Neural cell (in vitro differentiated cells): ENCODE measurements around the gene MED15. TPM values are rescaled to one million over a fixed set of nuclear protein-coding genes. Genes with fewer than 3 reads are reported as not detected.

Experiments
- H2AFZ ChIP-seq: fragments of 200-600, 300-800 bp; sonication (generic), shearing (Covaris generic); 2 replicates; pipeline ENCODE4 v1.6.0; 2014; ENCODE audit warnings: low read depth, mild to moderate bottlenecking, antibody characterized with exemption, low read length, moderate library complexity
- H3F3A ChIP-seq: fragments of 200-600 bp; shearing (Covaris generic); 2 replicates; pipeline ENCODE4 v1.6.1; 2016; ENCODE audit warnings: mild to moderate bottlenecking, moderate library complexity, mixed read lengths, antibody characterized with exemption, low read length; ENCODE audit not compliant: insufficient read depth, poor library complexity, severe bottlenecking
- H3K27ac ChIP-seq: fragments of 200-600, 300-800 bp; sonication (generic), shearing (Covaris generic); 2 replicates; pipeline ENCODE4 v1.5.1; 2014; ENCODE audit warnings: mild to moderate bottlenecking, low read length, moderate library complexity
- H3K27me3 ChIP-seq: fragments of 300-800, 200-600 bp; sonication (generic), shearing (Covaris generic); 2 replicates; pipeline ENCODE4 v1.6.0; 2014; ENCODE audit warnings: mild to moderate bottlenecking, low read depth, low read length, moderate library complexity; ENCODE audit not compliant: insufficient read depth
- H3K36me3 ChIP-seq: fragments of 300-800, 200-600 bp; sonication (generic), shearing (Covaris generic); 2 replicates; pipeline ENCODE4 v1.5.1; 2014; ENCODE audit warnings: mild to moderate bottlenecking, antibody characterized with exemption, low read length, moderate library complexity; ENCODE audit not compliant: insufficient read depth
- H3K4me2 ChIP-seq: fragments of 300-800, 200-600 bp; sonication (generic), shearing (Covaris generic); 2 replicates; pipeline ENCODE4 v1.6.0; 2014; ENCODE audit warnings: mild to moderate bottlenecking, low read length
- H3K4me3 ChIP-seq: fragments of 300-800, 200-600 bp; sonication (generic), shearing (Covaris generic); 2 replicates; pipeline ENCODE4 v1.5.1; 2014; ENCODE audit warnings: mild to moderate bottlenecking, low read length, moderate library complexity
- H3K79me2 ChIP-seq: fragments of 200-600 bp; shearing (Covaris generic); replicated peaks from 2 replicates; pipeline ENCODE4 v1.6.0; 2014; ENCODE audit warnings: mild to moderate bottlenecking, low read length, moderate library complexity; ENCODE audit not compliant: insufficient read depth
- H3K9ac ChIP-seq: fragments of 300-800, 200-600 bp; sonication (generic), shearing (Covaris generic); 2 replicates; pipeline ENCODE4 v1.6.1; 2016; ENCODE audit warnings: mild to moderate bottlenecking, low read length, mixed read lengths
- H3K9me2 ChIP-seq: fragments of 200-600 bp; shearing (Covaris generic); 2 replicates; pipeline ENCODE4 v1.6.1; 2016; ENCODE audit warnings: mild to moderate bottlenecking, low read length, mixed read lengths; ENCODE audit not compliant: insufficient read depth
- H3K9me3 ChIP-seq: fragments of 200-600, 300-800 bp; sonication (generic), shearing (Covaris generic); 2 replicates; pipeline ENCODE4 v1.6.1; 2016; ENCODE audit warnings: mild to moderate bottlenecking, mixed run types, low read length, moderate library complexity, mixed read lengths
- H4K20me1 ChIP-seq: fragments of 200-600 bp; shearing (Covaris generic); 2 replicates; pipeline ENCODE4 v1.6.1; 2016; ENCODE audit warnings: mild to moderate bottlenecking, mixed run types; ENCODE audit not compliant: insufficient read depth
- CTCF ChIP-seq: fragments of 450-650 bp; IDR thresholded peaks from 2 replicates; pipeline ENCODE4 v1.5.1; 2014; ENCODE audit warnings: antibody characterized with exemption, mild to moderate bottlenecking, moderate library complexity; ENCODE audit not compliant: poor library complexity, severe bottlenecking
- EP300 ChIP-seq: fragments of 450-650 bp; conservative IDR thresholded peaks from 2 replicates; pipeline ENCODE4 v1.6.1; 2014; ENCODE audit warnings: antibody characterized with exemption, mild to moderate bottlenecking, moderate library complexity; ENCODE audit not compliant: poor library complexity, severe bottlenecking
- EZH2 ChIP-seq: fragments of 200-600, 300-800 bp; shearing (Covaris generic), sonication (generic); IDR thresholded peaks from 2 replicates; pipeline ENCODE4 v1.6.1; 2014; ENCODE audit warnings: antibody characterized with exemption, low read length, borderline replicate concordance, mild to moderate bottlenecking; ENCODE audit not compliant: insufficient read depth, poor library complexity, severe bottlenecking
- MXI1 ChIP-seq: fragments of 450-650 bp; conservative IDR thresholded peaks from 2 replicates; pipeline ENCODE4 v1.6.1; 2014; ENCODE audit warnings: antibody characterized with exemption, mild to moderate bottlenecking; ENCODE audit not compliant: poor library complexity, severe bottlenecking
- POLR2AphosphoS5 ChIP-seq: IDR thresholded peaks from 2 replicates; pipeline ENCODE4 v1.6.1; 2012
- RAD21 ChIP-seq: fragments of 450-650 bp; conservative IDR thresholded peaks from 2 replicates; pipeline ENCODE4 v1.6.1; 2014; ENCODE audit warnings: antibody characterized with exemption, mild to moderate bottlenecking, moderate library complexity
- REST ChIP-seq: IDR thresholded peaks from 2 replicates; pipeline ENCODE4 v1.6.1; 2012; ENCODE audit warnings: borderline replicate concordance
- SMC3 ChIP-seq: fragments of 450-650 bp; conservative IDR thresholded peaks from 2 replicates; pipeline ENCODE4 v1.6.1; 2014; ENCODE audit warnings: antibody characterized with exemption, mild to moderate bottlenecking, moderate library complexity; ENCODE audit not compliant: poor library complexity
- TAF1 ChIP-seq: IDR thresholded peaks from 2 replicates; pipeline ENCODE4 v1.6.1; 2012; ENCODE audit warnings: low read depth
- polyA plus RNA-seq: library from polyadenylated mRNA; depleted of rRNA; stranded (reverse); fragments of >200 nt; gene quantifications from 2 replicates; pipeline ENCODE4 v1.2.3, GENCODE V29; 2014

Gene MED15
- polyA plus RNA-seq, 1 donor from 2014 or later, result 13.2 TPM

GRCh38 chr22:20508815-20509271, 1.4 kb downstream of the MED15 start:
- Histone ChIP-seq H3K4me3 (peak overlapping the region; percentile 92), H3K27ac (peak overlapping the region; percentile 19), H3K4me2 (peak overlapping the region; percentile 80), H3K9ac (peak overlapping the region; percentile 91), H3F3A (no peaks in the 10 kb centered on the region), H3K36me3 (no peaks in the 10 kb centered on the region), H2AFZ (no peak overlapping the region), H3K27me3 (no peaks in the 10 kb centered on the region), H4K20me1 (no peaks in the 10 kb centered on the region), H3K9me2 (no peaks in the 10 kb centered on the region), H3K79me2 (peaks cover 41% of the 10 kb centered on the region), H3K9me3 (no peaks in the 10 kb centered on the region)
- TF ChIP-seq EP300, result no peak
- TF ChIP-seq MXI1, result no peak
- TF ChIP-seq EZH2, result no peak

GRCh38 chr22:20509344-20510047, 2.1 kb downstream of the MED15 start:
- peak overlapping the region; percentile 91 for H3K9ac ChIP-seq
- H3K27me3 ChIP-seq, result no peaks in the 10 kb centered on the region
- no peaks in the 10 kb centered on the region for H4K20me1 ChIP-seq
- H3K9me2 ChIP-seq, result no peaks in the 10 kb centered on the region
- H3K4me2 ChIP-seq, result peak overlapping the region; percentile 80
- H2AFZ ChIP-seq, result no peak overlapping the region
- no peaks in the 10 kb centered on the region for H3K36me3 ChIP-seq
- H3K79me2 ChIP-seq, result peaks cover 48% of the 10 kb centered on the region
- H3K9me3 ChIP-seq, result no peaks in the 10 kb centered on the region
- TF ChIP-seq SMC3, result no peak
- TF ChIP-seq EZH2, result no peak
- no peak for TF ChIP-seq POLR2AphosphoS5
- no peak for TF ChIP-seq REST
- no peak for TF ChIP-seq TAF1
- TF ChIP-seq RAD21, result no peak
- TF ChIP-seq EP300, result no peak
- TF ChIP-seq MXI1, result no peak
- TF ChIP-seq CTCF, result no peak
- H3F3A ChIP-seq, result no peaks in the 10 kb centered on the region
- peak overlapping the region; percentile 19 for H3K27ac ChIP-seq
- H3K4me3 ChIP-seq, result peak overlapping the region; percentile 92
